Activated T-helper 17 cell treated with anti-CD3 and anti-CD28 coated beads, Interleukin-2, amount 50 U/mL, for 72 hours (primary cell): ENCODE measurements around the gene CCDC196. TPM values are rescaled to one million over a fixed set of nuclear protein-coding genes. Genes with fewer than 3 reads are reported as not detected.
A peak's percentile ranks its signal among the peaks of the same experiment; 100 is the strongest.
"Not testable (repeated sequence)": the region's sequence is repeated elsewhere in the genome, so short reads cannot be mapped to it uniquely, and the experiment has no call there.

Experiments
- ATAC-seq: fragments of 150-1000 bp; cut with Tn5 transposase; replicated peaks from 2 replicates; pipeline ENCODE4 v1.10.0; 2021; ENCODE audit warnings: mild to moderate bottlenecking, moderate library complexity
- H3K27ac Mint-ChIP-seq: one replicate; pipeline ENCODE4 v1.8.0; 2022; ENCODE audit warnings: mixed read lengths
- H3K27me3 Mint-ChIP-seq: one replicate; pipeline ENCODE4 v1.8.0; 2022; ENCODE audit warnings: mixed read lengths
- H3K36me3 Mint-ChIP-seq: one replicate; pipeline ENCODE4 v1.8.0; 2022; ENCODE audit warnings: low read depth, mild to moderate bottlenecking, mixed read lengths
- H3K4me1 Mint-ChIP-seq: one replicate; pipeline ENCODE4 v1.8.0; 2022; ENCODE audit warnings: mixed read lengths
- H3K4me3 Mint-ChIP-seq: one replicate; pipeline ENCODE4 v1.8.0; 2022; ENCODE audit warnings: mild to moderate bottlenecking, mixed read lengths
- H3K9me3 Mint-ChIP-seq: one replicate; pipeline ENCODE4 v1.8.0; 2022; ENCODE audit warnings: mixed read lengths
- total RNA-seq, 2 donors: library from RNA; stranded (reverse); gene quantifications; one replicate each; pipeline ENCODE4 v1.2.3, GENCODE V29; 2022

Gene CCDC196
- total RNA-seq, 2 donors from 2014 or later, result not detected

DNA sequence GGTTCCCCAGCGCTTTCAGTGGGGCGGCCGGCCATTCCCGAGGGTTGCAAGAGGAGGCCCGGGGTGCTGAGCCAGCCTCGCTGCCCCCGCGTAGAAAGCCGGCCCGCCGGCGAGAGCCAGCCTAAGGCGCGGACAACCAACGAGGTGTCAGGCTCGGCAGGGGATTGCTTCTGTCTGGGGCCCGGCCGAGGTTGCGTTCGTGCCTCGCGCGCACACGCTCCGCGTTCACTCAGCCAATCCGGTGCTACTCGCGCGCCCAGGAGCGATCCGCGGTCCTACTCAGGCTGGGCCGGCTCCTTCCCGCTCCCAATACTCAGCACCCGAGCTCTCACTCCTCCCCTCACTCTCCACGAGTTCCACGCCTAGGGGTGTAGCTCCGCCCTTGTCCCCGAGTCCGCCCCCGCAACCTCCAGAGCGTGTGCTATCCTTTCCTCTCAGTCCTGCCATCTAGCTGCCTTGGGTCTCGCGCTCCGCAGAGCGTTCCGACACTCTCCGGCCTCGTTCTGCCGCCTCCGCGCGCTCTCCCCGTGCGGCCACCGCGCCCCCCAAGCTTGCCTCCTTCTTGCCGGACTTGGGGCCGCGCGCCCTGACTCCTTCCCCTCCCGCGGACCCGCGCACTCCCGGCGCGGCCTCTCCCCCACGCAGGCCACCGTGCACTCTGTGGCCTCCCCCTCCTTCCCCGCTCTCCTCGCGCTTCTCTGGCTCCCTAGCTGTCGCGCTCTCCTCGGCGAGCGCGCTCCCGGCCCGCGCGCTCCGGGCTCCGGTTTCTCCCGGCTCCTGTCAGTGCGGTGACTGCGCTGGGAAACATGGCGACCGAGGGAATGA lies 21.8 kb downstream of the CCDC196 start, which contains the start of gene GPHN:
Gene GPHN (plus strand): TSS at position 426 of the 825 bp plus-strand sequence.
- peak within 1 kb of the TSS; percentile 92 for H3K27ac Mint-ChIP-seq
- H3K9me3 Mint-ChIP-seq, result no peaks in the 10 kb centered on the region
- peaks cover 15% of the 10 kb centered on the region for H3K4me1 Mint-ChIP-seq
- no peaks in the 10 kb centered on the region for H3K27me3 Mint-ChIP-seq
- no peaks in the 10 kb centered on the region for H3K36me3 Mint-ChIP-seq
- ATAC-seq, result peak; percentile 94
- H3K4me3 Mint-ChIP-seq, result peak within 1 kb of the TSS; percentile 96

DNA sequence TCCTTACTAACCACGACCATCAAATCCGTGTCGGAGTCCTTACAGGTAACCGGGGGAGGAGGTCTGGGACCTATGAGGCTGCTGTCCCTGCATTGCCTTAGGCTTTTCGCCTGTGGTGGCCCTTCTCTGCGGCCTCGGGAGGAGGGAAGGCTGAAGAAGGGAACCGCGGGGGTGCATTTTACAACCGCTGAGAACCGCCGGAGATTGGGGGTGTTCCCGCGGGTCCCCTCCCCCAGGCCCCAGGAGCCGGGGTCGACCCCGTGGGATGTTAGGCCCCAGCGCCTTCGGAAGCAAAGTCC lies 22.3 kb downstream of the CCDC196 start:
- peaks cover 15% of the 10 kb centered on the region for H3K4me1 Mint-ChIP-seq
- H3K27ac Mint-ChIP-seq, result peak overlapping the region; percentile 92
- H3K9me3 Mint-ChIP-seq, result no peaks in the 10 kb centered on the region
- no peak for ATAC-seq
- no peaks in the 10 kb centered on the region for H3K36me3 Mint-ChIP-seq
- H3K4me3 Mint-ChIP-seq, result peak overlapping the region; percentile 96
- no peaks in the 10 kb centered on the region for H3K27me3 Mint-ChIP-seq

DNA sequence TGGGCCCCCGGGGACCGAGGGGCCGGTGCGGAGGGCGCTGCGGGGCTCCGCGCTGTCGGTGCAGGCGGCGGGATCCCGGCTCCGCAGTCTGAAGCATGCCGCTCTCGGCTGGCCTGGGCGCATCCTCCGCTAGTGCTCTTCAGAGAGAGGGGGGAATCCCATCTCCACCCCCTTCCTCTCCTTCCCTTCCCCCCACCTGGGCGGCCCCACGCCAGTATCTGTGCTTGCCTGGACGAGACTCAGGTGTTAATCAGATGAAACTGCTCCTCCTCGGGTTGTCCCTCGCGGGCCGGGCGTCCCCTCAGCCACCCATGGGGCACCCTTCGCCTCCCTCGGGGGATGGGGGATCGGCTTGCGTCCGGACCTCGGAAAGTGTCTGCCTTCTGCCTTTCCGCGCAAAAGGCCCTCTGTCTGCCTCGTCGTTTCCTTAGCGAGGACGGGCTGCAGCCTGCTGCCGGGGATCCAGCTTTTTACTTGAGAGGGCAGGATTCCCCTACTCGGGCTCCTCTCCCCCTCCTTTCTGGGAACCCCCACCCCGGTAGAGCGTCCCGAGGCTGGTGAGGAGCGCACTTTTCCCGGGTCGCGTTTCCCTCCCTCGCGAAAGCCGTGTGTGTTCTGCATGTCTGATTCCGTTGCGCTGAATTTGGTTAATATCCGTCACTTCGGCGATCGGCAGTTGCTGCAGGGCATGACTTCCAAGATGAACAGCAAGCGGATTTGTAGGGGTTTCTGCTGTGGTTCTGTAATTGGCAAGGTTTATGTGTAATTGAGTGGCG lies 22.9 kb downstream of the CCDC196 start:
- ATAC-seq, result peak; percentile 43

DNA sequence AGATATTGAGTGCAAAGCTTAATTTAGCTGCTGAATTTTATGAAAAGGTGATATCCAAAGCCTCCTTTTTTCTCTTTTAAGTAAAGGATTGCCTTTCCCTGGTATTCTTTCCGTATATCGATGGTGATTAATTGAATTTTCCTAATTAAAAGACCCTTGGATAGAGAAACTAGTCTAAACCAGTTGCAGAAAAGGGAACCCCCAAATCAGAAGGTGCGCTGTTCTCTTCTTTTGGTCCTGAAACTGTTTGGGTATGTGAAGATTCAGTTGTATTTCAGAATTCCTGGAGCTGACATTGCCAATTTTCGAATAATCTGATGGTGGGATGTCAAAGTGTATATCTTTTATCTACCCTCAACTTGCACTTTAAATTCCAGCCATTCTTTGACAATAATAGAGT lies 23.7 kb downstream of the CCDC196 start:
- ATAC-seq, result no peak
- peak overlapping the region; percentile 96 for H3K4me3 Mint-ChIP-seq

More for the DNA sequence above, 22.9 kb downstream of the CCDC196 start:
- H3K4me1 Mint-ChIP-seq, result peaks cover 15% of the 10 kb centered on the region
- no peaks in the 10 kb centered on the region for H3K27me3 Mint-ChIP-seq
- no peaks in the 10 kb centered on the region for H3K36me3 Mint-ChIP-seq
- H3K9me3 Mint-ChIP-seq, result no peaks in the 10 kb centered on the region
- peak overlapping the region; percentile 96 for H3K4me3 Mint-ChIP-seq
- H3K27ac Mint-ChIP-seq, result no peak overlapping the region

DNA sequence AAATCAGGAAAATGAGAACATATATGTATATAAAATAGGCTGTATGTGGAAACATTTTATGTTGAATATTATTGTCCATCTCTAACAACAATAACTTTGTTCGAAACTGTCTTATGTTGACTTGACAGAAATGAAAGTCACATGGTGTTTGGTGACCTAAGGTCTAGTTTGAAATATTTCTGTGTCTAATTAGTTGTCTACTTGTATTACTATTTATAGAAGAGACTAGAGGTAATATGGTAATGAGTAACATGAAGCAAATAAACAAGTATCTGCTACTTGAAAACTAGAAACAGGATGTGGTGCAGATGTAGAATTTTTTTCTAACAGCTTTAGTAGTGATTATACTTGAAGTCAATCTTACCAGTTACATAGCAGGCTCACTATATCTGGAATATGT lies 25.7 kb downstream of the CCDC196 start:
- H3K4me1 Mint-ChIP-seq, result peaks cover 15% of the 10 kb centered on the region
- H3K9me3 Mint-ChIP-seq, result no peaks in the 10 kb centered on the region
- H3K27me3 Mint-ChIP-seq, result no peaks in the 10 kb centered on the region
- H3K27ac Mint-ChIP-seq, result no peak overlapping the region
- ATAC-seq, result no peak
- H3K4me3 Mint-ChIP-seq, result no peak overlapping the region
- H3K36me3 Mint-ChIP-seq, result no peaks in the 10 kb centered on the region

More for the DNA sequence above, 23.7 kb downstream of the CCDC196 start:
- Mint-ChIP-seq H3K4me1 (peaks cover 15% of the 10 kb centered on the region), H3K27me3 (no peaks in the 10 kb centered on the region), H3K9me3 (no peaks in the 10 kb centered on the region), H3K36me3 (no peaks in the 10 kb centered on the region), H3K27ac (peak overlapping the region; percentile 12)

DNA sequence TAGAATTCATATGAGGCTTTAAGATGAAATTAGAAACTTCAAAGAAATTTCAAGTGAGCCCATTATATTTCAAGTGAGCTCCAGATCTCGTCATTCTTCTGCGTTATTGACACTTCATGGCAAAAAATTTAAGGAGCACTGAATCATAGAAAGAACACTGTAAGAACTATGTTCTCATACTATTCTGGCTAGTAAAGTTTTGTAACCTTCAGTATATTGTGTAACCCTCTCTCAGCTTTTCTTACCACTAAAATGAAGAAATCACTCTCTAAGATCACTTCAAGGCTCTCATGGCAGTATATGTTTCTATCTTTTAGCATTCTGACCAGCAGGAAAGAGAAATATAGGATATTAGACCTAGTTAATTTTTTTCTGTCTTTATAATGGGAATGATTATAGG lies 28.0 kb downstream of the CCDC196 start:
- Mint-ChIP-seq H3K36me3 (no peaks in the 10 kb centered on the region), H3K4me3 (no peak overlapping the region), H3K27ac (no peak overlapping the region), H3K27me3 (no peaks in the 10 kb centered on the region), H3K4me1 (peaks cover 14% of the 10 kb centered on the region), H3K9me3 (no peaks in the 10 kb centered on the region)
- ATAC-seq, result no peak

DNA sequence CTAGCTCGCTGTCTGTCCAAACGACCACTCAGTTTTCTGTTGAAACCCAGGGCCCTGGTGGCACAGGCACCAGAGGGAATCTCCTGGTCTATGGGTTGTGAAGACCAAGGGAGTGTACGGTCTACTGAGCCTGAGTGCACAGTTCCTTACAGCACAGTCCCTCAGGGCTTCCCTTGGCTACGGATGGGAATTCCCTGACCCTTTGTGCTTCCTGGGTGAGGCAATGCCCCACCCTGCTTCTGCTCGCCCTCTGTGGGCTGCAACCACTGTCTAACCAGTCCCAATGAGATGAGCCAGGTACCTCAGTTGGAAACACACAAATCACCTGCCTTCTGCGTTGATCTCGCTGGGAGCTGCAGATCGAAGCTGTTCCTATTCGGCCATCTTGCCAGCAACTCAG lies 44.4 kb downstream of the CCDC196 start:
- Mint-ChIP-seq H3K36me3 (no peaks in the 10 kb centered on the region), H3K4me3 (no peak overlapping the region), H3K27me3 (no peaks in the 10 kb centered on the region), H3K27ac (no peak overlapping the region), H3K9me3 (no peaks in the 10 kb centered on the region), H3K4me1 (peaks cover 10% of the 10 kb centered on the region)
- no peak for ATAC-seq

DNA sequence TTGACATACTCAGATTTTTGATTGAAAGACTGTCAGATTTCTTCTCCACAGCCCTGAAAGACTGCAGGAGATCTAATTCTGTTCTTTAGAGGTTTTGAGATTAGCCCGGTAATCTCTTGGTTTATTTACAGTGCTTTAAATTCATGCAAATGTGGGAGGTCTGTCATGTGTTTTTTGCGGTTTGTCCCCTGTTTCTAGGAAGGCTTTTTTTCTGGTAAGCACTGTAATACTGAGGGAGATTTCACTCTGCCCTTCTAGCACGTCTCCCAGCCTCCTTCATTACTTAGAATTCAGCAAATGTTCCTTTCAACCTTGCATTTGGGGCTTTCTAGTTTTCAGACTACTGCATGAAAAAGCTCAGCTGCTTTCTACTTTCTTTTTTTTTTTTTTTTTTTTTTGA lies 52.9 kb downstream of the CCDC196 start:
- Mint-ChIP-seq H3K27ac (no peak overlapping the region), H3K4me1 (peaks cover 21% of the 10 kb centered on the region), H3K36me3 (no peaks in the 10 kb centered on the region), H3K9me3 (no peaks in the 10 kb centered on the region), H3K4me3 (peak overlapping the region; percentile 45), H3K27me3 (no peaks in the 10 kb centered on the region)
- peak; percentile 85 for ATAC-seq

DNA sequence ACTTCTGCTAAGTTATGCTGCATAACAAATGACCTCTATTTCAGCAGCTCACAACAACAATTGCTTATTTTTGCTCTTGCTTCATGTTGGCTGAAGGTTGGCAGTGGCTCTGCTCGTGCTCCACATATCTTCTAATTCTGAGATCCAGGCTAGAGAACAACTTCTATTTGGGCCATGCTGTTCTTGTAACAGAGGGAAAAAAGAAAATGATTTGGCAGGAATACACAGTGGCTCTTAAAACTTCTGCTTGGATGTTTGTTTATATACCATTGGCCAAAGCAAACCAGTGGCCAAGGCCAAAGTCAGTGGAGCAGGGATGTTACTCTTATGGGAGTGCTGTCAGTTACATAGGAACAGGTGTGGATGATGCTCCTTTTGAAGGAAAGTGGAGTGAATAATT lies 53.9 kb downstream of the CCDC196 start:
- no peaks in the 10 kb centered on the region for H3K27me3 Mint-ChIP-seq

DNA sequence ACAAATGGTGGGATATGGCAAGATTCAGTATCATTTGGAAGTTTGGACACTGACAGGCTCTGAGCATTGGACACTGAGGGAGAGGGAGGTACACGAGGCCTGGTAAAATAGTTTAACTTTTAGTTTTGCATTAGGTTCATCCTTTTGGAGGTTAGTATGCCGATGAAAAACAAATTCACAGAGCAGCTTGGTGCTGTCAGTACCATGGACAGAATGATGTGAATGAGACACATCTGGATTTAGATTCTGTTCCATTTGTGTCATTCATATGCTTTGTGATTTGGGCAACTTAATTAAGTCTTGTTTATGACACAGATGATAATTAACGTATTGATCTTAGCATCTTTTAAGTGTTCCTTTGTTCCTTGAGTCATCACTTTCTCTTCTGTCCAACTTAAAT lies 55.5 kb downstream of the CCDC196 start:
- no peak overlapping the region for H3K27ac Mint-ChIP-seq
- no peak overlapping the region for H3K4me3 Mint-ChIP-seq
- H3K27me3 Mint-ChIP-seq, result no peaks in the 10 kb centered on the region
- H3K36me3 Mint-ChIP-seq, result no peaks in the 10 kb centered on the region
- no peak for ATAC-seq
- peaks cover 16% of the 10 kb centered on the region for H3K4me1 Mint-ChIP-seq
- no peaks in the 10 kb centered on the region for H3K9me3 Mint-ChIP-seq

More for the DNA sequence above, 53.9 kb downstream of the CCDC196 start:
- no peaks in the 10 kb centered on the region for H3K36me3 Mint-ChIP-seq
- H3K27ac Mint-ChIP-seq, result peak overlapping the region; percentile 39
- peaks cover 21% of the 10 kb centered on the region for H3K4me1 Mint-ChIP-seq
- H3K4me3 Mint-ChIP-seq, result peak overlapping the region; percentile 28
- no peak for ATAC-seq
- no peaks in the 10 kb centered on the region for H3K9me3 Mint-ChIP-seq

DNA sequence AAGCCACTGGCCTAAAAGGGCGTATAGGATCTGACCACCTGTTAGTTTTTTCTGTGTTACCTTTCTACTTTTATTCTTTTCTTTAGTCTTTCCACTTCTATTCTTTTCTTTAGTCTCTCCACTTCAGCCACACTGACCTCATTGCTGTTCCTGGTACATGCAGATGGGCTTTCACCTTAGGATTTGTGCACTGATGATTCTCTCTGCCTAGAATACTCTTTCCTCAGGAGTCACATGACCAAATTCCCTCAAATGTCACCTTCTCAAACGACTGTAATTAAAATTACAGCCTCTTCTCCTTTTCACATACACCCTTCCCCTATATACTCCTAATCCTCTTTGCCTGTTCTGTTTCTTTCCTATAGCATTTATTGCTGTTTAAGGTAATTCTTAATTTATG lies 57.8 kb downstream of the CCDC196 start:
- Mint-ChIP-seq H3K9me3 (no peaks in the 10 kb centered on the region), H3K27ac (no peak overlapping the region), H3K36me3 (no peaks in the 10 kb centered on the region), H3K4me1 (peaks cover 8% of the 10 kb centered on the region), H3K4me3 (no peak overlapping the region), H3K27me3 (no peaks in the 10 kb centered on the region)
- no peak for ATAC-seq

DNA sequence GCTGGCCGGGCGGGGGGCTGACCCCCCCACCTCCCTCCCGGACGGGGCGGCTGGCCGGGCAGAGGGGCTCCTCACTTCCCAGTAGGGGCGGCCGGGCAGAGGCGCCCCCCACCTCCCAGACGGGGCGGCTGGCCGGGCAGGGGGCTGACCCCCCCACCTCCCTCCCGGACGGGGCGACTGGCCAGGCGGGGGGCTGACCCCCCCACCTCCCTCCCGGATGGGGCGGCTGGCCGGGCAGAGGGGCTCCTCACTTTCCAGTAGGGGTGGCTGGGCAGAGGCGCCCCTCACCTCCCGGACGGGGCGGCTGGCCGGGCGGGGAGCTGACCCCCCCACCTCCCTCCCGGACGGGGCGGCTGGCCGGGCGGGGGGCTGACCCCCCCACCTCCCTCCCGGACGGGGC lies 59.0 kb downstream of the CCDC196 start:
- not testable (repeated sequence) for H3K27me3 Mint-ChIP-seq, H3K9me3 Mint-ChIP-seq, H3K4me1 Mint-ChIP-seq, H3K27ac Mint-ChIP-seq, ATAC-seq, H3K4me3 Mint-ChIP-seq, H3K36me3 Mint-ChIP-seq

DNA sequence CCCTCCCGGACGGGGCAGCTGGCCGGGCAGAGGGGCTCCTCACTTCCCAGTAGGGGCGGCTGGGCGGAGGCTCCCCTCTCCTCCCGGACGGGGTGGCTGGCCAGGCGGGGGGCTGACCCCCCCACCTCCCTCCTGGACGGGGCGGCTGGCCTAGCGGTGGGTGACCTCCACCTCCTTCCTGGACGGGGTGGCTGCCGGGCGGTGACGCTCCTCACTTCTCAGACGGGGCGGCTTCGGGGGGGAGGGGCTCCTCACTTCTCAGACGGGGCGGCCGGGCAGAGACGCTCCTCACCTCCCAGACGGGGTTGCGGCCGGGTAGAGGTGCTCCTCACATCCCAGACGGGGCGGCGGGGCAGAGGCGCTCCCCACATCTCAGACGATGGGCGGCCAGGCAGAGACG lies 59.6 kb downstream of the CCDC196 start:
- H3K27ac Mint-ChIP-seq, ATAC-seq, H3K4me1 Mint-ChIP-seq, H3K9me3 Mint-ChIP-seq, H3K27me3 Mint-ChIP-seq, H3K4me3 Mint-ChIP-seq, H3K36me3 Mint-ChIP-seq: not testable (repeated sequence)
